ENCODE measurements around the gene FBXO15.

Gene FBXO15

GRCh38 chr18:74114116-74114515 is 33.5 kb downstream of the FBXO15 start:
- no peak for DNase-seq

GRCh38 chr18:74113711-74114110 is 33.9 kb downstream of the FBXO15 start:
- no peak for DNase-seq

- DNase-seq, result no peak
Observed at GRCh38 chr18:74110976-74111375, 36.7 kb downstream of the FBXO15 start.

GRCh38 chr18:74110149-74110548 is 37.5 kb downstream of the FBXO15 start:
- no peak for DNase-seq

- no peak for DNase-seq
Observed at GRCh38 chr18:74108460-74108859, 39.2 kb downstream of the FBXO15 start.

GRCh38 chr18:74097803-74098202 is 49.8 kb downstream of the FBXO15 start:
- DNase-seq, result no peak

- DNase-seq, result no peak
Observed at GRCh38 chr18:74092922-74093321, 54.7 kb downstream of the FBXO15 start.

- DNase-seq, result no peak
Observed at GRCh38 chr18:74084184-74084855, 63.3 kb downstream of the FBXO15 start.

GRCh38 chr18:74083557-74083952 is 64.1 kb downstream of the FBXO15 start:
- DNase-seq, result no peak

GRCh38 chr18:74082742-74083556 is 64.7 kb downstream of the FBXO15 start:
- peak in 7 of 51 donors; percentile 5 to 39 (median 12) for DNase-seq

GRCh38 chr18:74081966-74082741 is 65.5 kb downstream of the FBXO15 start:
- DNase-seq, result peak in 39 of 51 donors; percentile 10 to 81 (median 50)

GRCh38 chr18:74078257-74078656 is 69.4 kb downstream of the FBXO15 start:
- DNase-seq, result no peak

- DNase-seq, result no peak
Observed at GRCh38 chr18:74074668-74075564, 72.7 kb downstream of the FBXO15 start.

- DNase-seq, result no peak
Observed at GRCh38 chr18:74073957-74074667, 73.5 kb downstream of the FBXO15 start.

- no peak for DNase-seq
Observed at GRCh38 chr18:74069178-74070050, 78.2 kb downstream of the FBXO15 start.

GRCh38 chr18:74068296-74068695 is 79.3 kb downstream of the FBXO15 start:
- DNase-seq, result no peak

- DNase-seq, result no peak
Observed at GRCh38 chr18:74066018-74066417, 81.6 kb downstream of the FBXO15 start.

- DNase-seq, result no peak
Observed at GRCh38 chr18:74065366-74065765, 82.3 kb downstream of the FBXO15 start.

- peak in 1 of 51 donors; percentile 26 for DNase-seq
Observed at GRCh38 chr18:74064510-74064909, 83.1 kb downstream of the FBXO15 start.

Data from hypothalamus (tissue), 51 donors.